ENCODE data around the gene DDX23. TPM values are rescaled to one million over a fixed set of nuclear protein-coding genes. Genes with fewer than 3 reads are reported as not detected.

Gene DDX23
- total RNA-seq, 1 experiment from 2014 or later = 98.1 TPM

DNA sequence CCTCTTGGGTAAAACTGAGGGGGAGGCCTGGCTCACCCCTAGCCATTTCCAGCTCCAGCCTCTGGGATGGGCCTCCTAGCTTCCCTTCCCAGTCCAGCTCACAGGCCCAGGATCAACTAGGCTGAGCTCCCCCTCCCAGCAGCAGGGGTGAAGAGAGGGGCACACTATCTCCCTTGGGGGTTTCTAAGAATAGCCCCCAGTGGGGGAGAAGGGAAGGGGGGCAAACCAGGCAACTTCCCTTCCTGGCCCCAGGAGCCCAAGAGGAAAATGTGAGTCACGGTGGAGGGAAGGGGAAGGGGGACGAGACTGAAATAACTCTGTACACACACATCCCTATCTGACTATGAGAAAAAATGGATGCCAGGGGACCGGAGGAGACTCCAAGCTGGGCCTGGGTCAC is 72.1 kb downstream of the DDX23 start:
- no peak overlapping the region for H3K4me2 ChIP-seq (ENCODE audit: insufficient read depth, insufficient read length, low read length)
- H3K9ac ChIP-seq (ENCODE audit: extremely low read depth, insufficient read length, low read length) = no peak overlapping the region
- no peak overlapping the region for H3K56ac ChIP-seq (ENCODE audit: insufficient read length, low read depth, low read length)
- H2BK20ac ChIP-seq (ENCODE audit: low read depth, low read length, poor library complexity, severe bottlenecking) = no peak overlapping the region
- no peak overlapping the region for H4K91ac ChIP-seq (ENCODE audit: insufficient read length, low read depth, low read length)
- no peaks in the 10 kb centered on the region for H3K27me3 ChIP-seq (ENCODE audit: insufficient read depth, low read length)
- Mint-ChIP-seq H3K4me1 (peaks cover 25 to 35% of the 10 kb centered on the region in 2 experiments), H3K4me3 (no peak overlapping the region), H3K27ac (peak overlapping the region in 2 of 3 experiments; percentile 55 to 72; a peak in 4 of 7 replicates), H3K27me3 (ENCODE audit: low read depth) (no peaks in the 10 kb centered on the region), H3K9me3 (no peaks in the 10 kb centered on the region), H3K36me3 (ENCODE audit: insufficient read depth in 1 of 3, low read depth in 3 of 3) (peaks cover 7 to 28% (median 25%) of the 10 kb centered on the region in 3 experiments; a peak in 6 of 7 replicates)
- H3K79me1 ChIP-seq (ENCODE audit: insufficient read depth, low read depth, low read length, poor library complexity, severe bottlenecking) = no peaks in the 10 kb centered on the region
- DNase-seq = no peak
- TF ChIP-seq, protein P1, sequence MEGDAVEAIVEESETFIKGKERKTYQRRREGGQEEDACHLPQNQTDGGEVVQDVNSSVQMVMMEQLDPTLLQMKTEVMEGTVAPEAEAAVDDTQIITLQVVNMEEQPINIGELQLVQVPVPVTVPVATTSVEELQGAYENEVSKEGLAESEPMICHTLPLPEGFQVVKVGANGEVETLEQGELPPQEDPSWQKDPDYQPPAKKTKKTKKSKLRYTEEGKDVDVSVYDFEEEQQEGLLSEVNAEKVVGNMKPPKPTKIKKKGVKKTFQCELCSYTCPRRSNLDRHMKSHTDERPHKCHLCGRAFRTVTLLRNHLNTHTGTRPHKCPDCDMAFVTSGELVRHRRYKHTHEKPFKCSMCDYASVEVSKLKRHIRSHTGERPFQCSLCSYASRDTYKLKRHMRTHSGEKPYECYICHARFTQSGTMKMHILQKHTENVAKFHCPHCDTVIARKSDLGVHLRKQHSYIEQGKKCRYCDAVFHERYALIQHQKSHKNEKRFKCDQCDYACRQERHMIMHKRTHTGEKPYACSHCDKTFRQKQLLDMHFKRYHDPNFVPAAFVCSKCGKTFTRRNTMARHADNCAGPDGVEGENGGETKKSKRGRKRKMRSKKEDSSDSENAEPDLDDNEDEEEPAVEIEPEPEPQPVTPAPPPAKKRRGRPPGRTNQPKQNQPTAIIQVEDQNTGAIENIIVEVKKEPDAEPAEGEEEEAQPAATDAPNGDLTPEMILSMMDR (conservative IDR thresholded peaks at IDR 0.05) = no peak
- H2BK5ac ChIP-seq (ENCODE audit: insufficient read length, low read length) = no peak overlapping the region
- no peak overlapping the region for H4K8ac ChIP-seq (replicated peaks; ENCODE audit: insufficient read length, low read depth, low read length)
- H2BK15ac ChIP-seq (ENCODE audit: low read depth, low read length) = no peak overlapping the region
- H3T11ph ChIP-seq (ENCODE audit: low read length) = no peak overlapping the region
- H3K9me3 ChIP-seq (ENCODE audit: control insufficient read depth, low read depth, low read length) = no peaks in the 10 kb centered on the region
- no peak overlapping the region for H3K4ac ChIP-seq (ENCODE audit: low read depth, low read length)
- no peak overlapping the region for H3K18ac ChIP-seq (ENCODE audit: insufficient read length, low read depth, low read length)
- no peaks in the 10 kb centered on the region for H4K20me1 ChIP-seq (ENCODE audit: control insufficient read depth, insufficient read depth, insufficient read length)
- H4K5ac ChIP-seq (ENCODE audit: insufficient read length, low read depth, low read length) = no peak overlapping the region
- WGBS (ENCODE audit: extremely low coverage, insufficient read length, low lambda C conversion rate) = no CpG with 5 or more reads among the region's 3 CpGs
- no peak overlapping the region for H2AFZ ChIP-seq (ENCODE audit: low read length)
- peaks cover 4% of the 10 kb centered on the region; the same call in 1 of the 2 replicates for H3K4me1 ChIP-seq (ENCODE audit: insufficient read depth, low read length)
- no peak overlapping the region for H3K14ac ChIP-seq (ENCODE audit: insufficient read depth, low read length)
- H3K27ac ChIP-seq (ENCODE audit: insufficient read length, low read depth, low read length) = no peak overlapping the region
- no peaks in the 10 kb centered on the region for H3K23me2 ChIP-seq (ENCODE audit: insufficient read length, low read depth, low read length, poor library complexity, severe bottlenecking)
- H2BK120ac ChIP-seq (ENCODE audit: low read depth, low read length, poor library complexity, severe bottlenecking) = no peak overlapping the region
- H2BK12ac ChIP-seq (ENCODE audit: insufficient read length, low read depth, low read length) = no peak overlapping the region
- no peak overlapping the region for H3K23ac ChIP-seq (ENCODE audit: insufficient read length, low read depth, low read length)
- no peak overlapping the region for H2AK5ac ChIP-seq (ENCODE audit: insufficient read length, low read length)
- no peaks in the 10 kb centered on the region for H3K79me2 ChIP-seq (ENCODE audit: insufficient read depth, low read length)

Other genes starting within 250 kb of the DDX23 start
- gene KANSL2, start 169.9 kb downstream of the DDX23 start, total RNA-seq (2021) = 51.3 and 56.6 TPM in 2 replicates
- 49.4 and 53.1 TPM in 2 replicates for gene CCNT1, start 135.5 kb downstream of the DDX23 start, total RNA-seq (2021)
- 30.2 and 31.1 TPM in 2 replicates for gene ADCY6, start 63.1 kb downstream of the DDX23 start, total RNA-seq (2021)
- 34.9 and 35.1 TPM in 2 replicates for gene CACNB3, start 33.7 kb downstream of the DDX23 start, total RNA-seq (2021)
- 9.5 and 9.7 TPM in 2 replicates for gene RND1, start 13.7 kb upstream of the DDX23 start, total RNA-seq (2021)
- gene FKBP11, start 73.3 kb upstream of the DDX23 start, total RNA-seq (2021) = 40.8 and 43.6 TPM in 2 replicates
- gene ARF3, start 105.3 kb upstream of the DDX23 start, total RNA-seq (2021) = 254 and 263 TPM in 2 replicates
- gene WNT10B, start 119.6 kb upstream of the DDX23 start, total RNA-seq (2021) = 0.37 and 0.53 TPM in 2 replicates
- gene WNT1, start 126.2 kb upstream of the DDX23 start, total RNA-seq (2021) = not detected in 2 replicates
- gene DDN, start 147.2 kb upstream of the DDX23 start, total RNA-seq (2021) = 0.35 and 0.39 TPM in 2 replicates
- 34.8 and 36.7 TPM in 2 replicates for gene PRKAG1, start 166.6 kb upstream of the DDX23 start, total RNA-seq (2021)
- 83.9 and 93.7 TPM in 2 replicates for gene KMT2D, start 208.6 kb upstream of the DDX23 start, total RNA-seq (2021)
- gene RHEBL1, start 217.8 kb upstream of the DDX23 start, total RNA-seq (2021) = 4.0 and 4.1 TPM in 2 replicates
- gene DHH, start 242.6 kb upstream of the DDX23 start, total RNA-seq (2021) = 0.13 and 0.20 TPM in 2 replicates

Measured in H9 (cell line).